HCT116 (cell line): ENCODE results near the gene SELENOM.

Experiments used
- EZH2 ChIP-seq: fragments of 200-600 bp; sonication (generic); IDR thresholded peaks from 2 replicates; pipeline ENCODE4 v1.6.1; 2017; ENCODE audit warnings: antibody characterized with exemption, mixed run types
- TF ChIP-seq, protein P1 (sequence below), 3 experiments: fragments of 200-600 bp in 1 of 3; sonication (generic) in 1 of 3; IDR thresholded peaks in 2 of 3; conservative IDR thresholded peaks in 1 of 3; 2 replicates each; pipeline ENCODE4 v1.5.1; 2012 to 2017; ENCODE audit warnings: low read depth in 2 of 3, low read length in 2 of 3, antibody characterized with exemption in 1 of 3, borderline replicate concordance in 1 of 3, control low read depth in 1 of 3, mild to moderate bottlenecking in 1 of 3, mixed read lengths in 1 of 3, mixed run types in 1 of 3, moderate library complexity in 1 of 3; ENCODE audit not compliant: insufficient read depth in 1 of 3

DNA sequence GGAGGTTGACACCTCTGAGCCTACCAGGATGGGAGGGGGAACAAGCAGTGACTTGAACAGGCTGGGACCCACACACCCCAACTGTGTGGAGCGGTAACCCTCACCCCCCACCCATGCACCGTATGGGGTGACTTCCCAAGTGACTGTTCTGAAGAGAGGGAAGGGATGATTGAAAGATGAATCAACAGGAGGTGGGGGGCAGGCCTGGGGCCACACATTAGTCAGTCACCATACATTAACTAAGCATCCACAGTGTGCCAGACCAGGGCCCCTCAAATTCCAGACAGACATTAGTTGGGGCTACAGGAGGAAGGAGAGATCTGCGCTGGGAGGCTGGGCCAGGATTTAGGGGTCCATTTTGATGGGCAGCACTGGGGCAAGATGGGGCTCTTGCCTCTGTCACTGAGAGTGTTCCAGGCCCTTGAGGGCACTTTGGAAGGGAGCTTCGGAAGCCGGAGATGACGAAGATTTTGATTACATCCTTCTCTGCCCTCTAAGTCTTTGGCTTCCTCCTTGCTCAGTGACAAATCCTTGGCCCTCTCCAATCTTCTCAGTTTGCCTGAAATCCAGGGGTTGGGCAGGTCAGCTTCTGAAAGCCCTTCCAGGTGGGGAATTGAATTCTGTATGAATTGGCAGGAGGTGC is 25.3 kb downstream of the SELENOM start:
- no peak for TF ChIP-seq EZH2
- TF ChIP-seq, protein P1, sequence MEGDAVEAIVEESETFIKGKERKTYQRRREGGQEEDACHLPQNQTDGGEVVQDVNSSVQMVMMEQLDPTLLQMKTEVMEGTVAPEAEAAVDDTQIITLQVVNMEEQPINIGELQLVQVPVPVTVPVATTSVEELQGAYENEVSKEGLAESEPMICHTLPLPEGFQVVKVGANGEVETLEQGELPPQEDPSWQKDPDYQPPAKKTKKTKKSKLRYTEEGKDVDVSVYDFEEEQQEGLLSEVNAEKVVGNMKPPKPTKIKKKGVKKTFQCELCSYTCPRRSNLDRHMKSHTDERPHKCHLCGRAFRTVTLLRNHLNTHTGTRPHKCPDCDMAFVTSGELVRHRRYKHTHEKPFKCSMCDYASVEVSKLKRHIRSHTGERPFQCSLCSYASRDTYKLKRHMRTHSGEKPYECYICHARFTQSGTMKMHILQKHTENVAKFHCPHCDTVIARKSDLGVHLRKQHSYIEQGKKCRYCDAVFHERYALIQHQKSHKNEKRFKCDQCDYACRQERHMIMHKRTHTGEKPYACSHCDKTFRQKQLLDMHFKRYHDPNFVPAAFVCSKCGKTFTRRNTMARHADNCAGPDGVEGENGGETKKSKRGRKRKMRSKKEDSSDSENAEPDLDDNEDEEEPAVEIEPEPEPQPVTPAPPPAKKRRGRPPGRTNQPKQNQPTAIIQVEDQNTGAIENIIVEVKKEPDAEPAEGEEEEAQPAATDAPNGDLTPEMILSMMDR (IDR thresholded peaks at IDR 0.05 in 2 of 3, conservative IDR thresholded peaks at IDR 0.05 in 1 of 3; ENCODE audit: borderline replicate concordance in 1 of 3, insufficient read depth in 1 of 3, low read depth in 2 of 3, low read length in 2 of 3) = no peak
